GM23248 (cell line): Measurements from ENCODE around the gene DLG2. TPM values are rescaled to one million over a fixed set of nuclear protein-coding genes. Genes with fewer than 3 reads are reported as not detected.
"Not testable (repeated sequence)": the region's sequence is repeated elsewhere in the genome, so short reads cannot be mapped to it uniquely, and the experiment has no call there.

ENCODE experiments used
- DNase-seq: peaks from one replicate; pipeline ENCODE4 v3.0.0-alpha.2; 2015
- H2AFZ ChIP-seq: fragments of 200-600 bp; sonication (generic); 2 replicates; pipeline ENCODE4 v1.6.1; 2016; ENCODE audit warnings: antibody characterized with exemption
- H3F3A ChIP-seq: fragments of 200-600 bp; sonication (generic); 2 replicates; pipeline ENCODE4 v1.6.1; 2016; ENCODE audit warnings: mild to moderate bottlenecking, antibody characterized with exemption, mixed run types; ENCODE audit not compliant: insufficient read depth
- H3K27ac ChIP-seq: fragments of 200-600 bp; sonication (generic); 2 replicates; pipeline ENCODE4 v1.5.1; 2016; ENCODE audit warnings: mild to moderate bottlenecking
- H3K27me3 ChIP-seq: fragments of 200-600 bp; sonication (generic); replicated peaks from 2 replicates; pipeline ENCODE4 v1.6.1; 2016; ENCODE audit warnings: mild to moderate bottlenecking; ENCODE audit not compliant: insufficient read depth
- H3K36me3 ChIP-seq: fragments of 200-600 bp; sonication (generic); 2 replicates; pipeline ENCODE4 v1.6.1; 2016; ENCODE audit warnings: low read depth, mild to moderate bottlenecking
- H3K4me1 ChIP-seq: fragments of 200-600 bp; sonication (generic); 2 replicates; pipeline ENCODE4 v1.6.1; 2016; ENCODE audit warnings: mild to moderate bottlenecking; ENCODE audit not compliant: insufficient read depth
- H3K4me2 ChIP-seq: fragments of 200-600 bp; sonication (generic); one replicate; pipeline ENCODE4 v1.6.1; 2016; ENCODE audit warnings: mild to moderate bottlenecking; ENCODE audit not compliant: unreplicated experiment
- H3K4me3 ChIP-seq: fragments of 200-600 bp; sonication (generic); 2 replicates; pipeline ENCODE4 v1.5.1; 2016; ENCODE audit warnings: mild to moderate bottlenecking
- H3K79me2 ChIP-seq: fragments of 200-600 bp; sonication (generic); 2 replicates; pipeline ENCODE4 v1.6.1; 2016; ENCODE audit warnings: mild to moderate bottlenecking; ENCODE audit not compliant: insufficient read depth
- H3K9ac ChIP-seq: fragments of 200-600 bp; sonication (generic); 2 replicates; pipeline ENCODE4 v1.6.1; 2016; ENCODE audit warnings: mild to moderate bottlenecking
- H3K9me2 ChIP-seq: fragments of 200-600 bp; sonication (generic); 2 replicates; pipeline ENCODE4 v1.6.1; 2016; ENCODE audit warnings: mixed run types, mild to moderate bottlenecking, moderate library complexity; ENCODE audit not compliant: insufficient read depth
- H3K9me3 ChIP-seq: fragments of 200-600 bp; sonication (generic); one replicate; pipeline ENCODE4 v1.6.1; 2017; ENCODE audit warnings: low read depth
- H4K20me1 ChIP-seq: fragments of 200-600 bp; sonication (generic); 2 replicates; pipeline ENCODE4 v1.6.0; 2016; ENCODE audit not compliant: insufficient read depth
- EZH2 ChIP-seq: fragments of 200-600 bp; sonication (generic); IDR thresholded peaks from 2 replicates; pipeline ENCODE4 v1.6.1; 2018; ENCODE audit warnings: antibody characterized with exemption, mild to moderate bottlenecking; ENCODE audit not compliant: insufficient read depth, poor library complexity, severe bottlenecking
- EZH2phosphoT487 ChIP-seq: fragments of 200-600 bp; sonication (generic); IDR thresholded peaks from 2 replicates; pipeline ENCODE4 v1.6.1; 2018; ENCODE audit warnings: antibody characterized with exemption, moderate library complexity, mild to moderate bottlenecking, low read depth; ENCODE audit not compliant: insufficient read depth
- WGBS, 2 experiments: methylation state at CpG; one replicate each; pipeline ENCODE4 v1.1.6; 2015 to 2017; ENCODE audit warnings: low lambda C conversion rate in 2 of 2, low coverage in 1 of 2; ENCODE audit errors: missing lambda C conversion rate in 2 of 2; 5-methylcytosine and 5-hydroxymethylcytosine counted together
- in situ Hi-C: fragments of 300-500 bp; cut with MboI; formaldehyde crosslinking; loops from 2 replicates; pipeline ENCODE4 v1.15.0; 2020
- polyA plus RNA-seq: library from polyadenylated mRNA; unstranded; fragments of >200 nt; fragmentation: Nextera tagmentation; extraction: Ambion mirVana; gene quantifications from 2 replicates; pipeline ENCODE4 v1.2.1, GENCODE V29; 2016
- total RNA-seq: library from RNA; depleted of rRNA; stranded (reverse); fragments of >200 nt; shearing (Covaris generic); gene quantifications from 2 replicates; pipeline ENCODE4 v1.2.3, GENCODE V29; 2014

The DLG2 gene
- total and polyA plus RNA-seq, 2 experiments from 2014 or later = 1.1 to 1.7 TPM

GRCh38 chr11:85619499-85619898 lies 7.6 kb downstream of the DLG2 start:
- Histone ChIP-seq H2AFZ (no peak overlapping the region), H3K4me1 (no peaks in the 10 kb centered on the region), H3K4me3 (no peak overlapping the region), H3K9me3 (no peaks in the 10 kb centered on the region), H3K27me3 (no peaks in the 10 kb centered on the region), H3K27ac (no peak overlapping the region), H3K79me2 (no peaks in the 10 kb centered on the region), H3K9me2 (no peaks in the 10 kb centered on the region), H3K4me2 (no peak overlapping the region), H3F3A (no peaks in the 10 kb centered on the region), H4K20me1 (no peaks in the 10 kb centered on the region), H3K9ac (no peak overlapping the region), H3K36me3 (no peaks in the 10 kb centered on the region)
- TF ChIP-seq EZH2phosphoT487 (no peak), EZH2 (no peak)
- in situ Hi-C loops = no loop called here
- 89% methylated on average over 6 of the region's 6 CpGs for WGBS, 2 experiments
- no peak for DNase-seq

GRCh38 chr11:85611643-85612042 lies 15.5 kb downstream of the DLG2 start:
- H3K9me3 ChIP-seq, H3K27me3 ChIP-seq, H3K4me3 ChIP-seq, H3F3A ChIP-seq, H3K27ac ChIP-seq, H2AFZ ChIP-seq, H3K79me2 ChIP-seq, H3K9ac ChIP-seq, H3K36me3 ChIP-seq, H3K4me2 ChIP-seq, H3K9me2 ChIP-seq, in situ Hi-C loops, H4K20me1 ChIP-seq, H3K4me1 ChIP-seq, DNase-seq: not testable (repeated sequence)
- WGBS, 2 experiments = 71 to 85% methylated on average over 2 of the region's 2 CpGs

GRCh38 chr11:85609286-85609685 lies 17.9 kb downstream of the DLG2 start:
- H3K79me2 ChIP-seq, in situ Hi-C loops, H2AFZ ChIP-seq, H3K27ac ChIP-seq, DNase-seq, H3K36me3 ChIP-seq, H3K9me3 ChIP-seq, H3K9me2 ChIP-seq, H3K27me3 ChIP-seq, H3F3A ChIP-seq, H3K4me3 ChIP-seq, H3K9ac ChIP-seq, H3K4me1 ChIP-seq, H4K20me1 ChIP-seq, H3K4me2 ChIP-seq: not testable (repeated sequence)
- 64 to 67% methylated on average over 2 of the region's 2 CpGs for WGBS, 2 experiments

- H4K20me1 ChIP-seq, H3K27me3 ChIP-seq, H2AFZ ChIP-seq, H3K9ac ChIP-seq, H3K79me2 ChIP-seq, H3F3A ChIP-seq, H3K36me3 ChIP-seq, in situ Hi-C loops, H3K4me3 ChIP-seq, H3K9me3 ChIP-seq, DNase-seq, H3K9me2 ChIP-seq, H3K4me1 ChIP-seq, H3K27ac ChIP-seq, H3K4me2 ChIP-seq: not testable (repeated sequence)
Measured at GRCh38 chr11:85608621-85609020, 18.5 kb downstream of the DLG2 start.

- H3K9ac ChIP-seq, H3K4me1 ChIP-seq, H2AFZ ChIP-seq, in situ Hi-C loops, H3K9me3 ChIP-seq, H3K36me3 ChIP-seq, H3K27me3 ChIP-seq, H3K4me3 ChIP-seq, H3K27ac ChIP-seq, DNase-seq, H3K79me2 ChIP-seq, H4K20me1 ChIP-seq, H3F3A ChIP-seq, H3K4me2 ChIP-seq, H3K9me2 ChIP-seq: not testable (repeated sequence)
- WGBS, 2 experiments = 90 to 93% methylated on average over 3 of the region's 3 CpGs
Measured at GRCh38 chr11:85606237-85606636, 20.9 kb downstream of the DLG2 start.
